HG03039 (cell line): ENCODE data around the gene ASS1.
"Not testable (repeated sequence)": the region's sequence is repeated elsewhere in the genome, so short reads cannot be mapped to it uniquely, and the experiment has no call there.

Experiments used
- ATAC-seq: cut with Tn5 transposase; IDR thresholded peaks from one replicate; pipeline ENCODE4 v1.9.1; 2021; ENCODE audit warnings: mild to moderate bottlenecking, moderate library complexity; ENCODE audit not compliant: unreplicated experiment

The ASS1 gene

DNA sequence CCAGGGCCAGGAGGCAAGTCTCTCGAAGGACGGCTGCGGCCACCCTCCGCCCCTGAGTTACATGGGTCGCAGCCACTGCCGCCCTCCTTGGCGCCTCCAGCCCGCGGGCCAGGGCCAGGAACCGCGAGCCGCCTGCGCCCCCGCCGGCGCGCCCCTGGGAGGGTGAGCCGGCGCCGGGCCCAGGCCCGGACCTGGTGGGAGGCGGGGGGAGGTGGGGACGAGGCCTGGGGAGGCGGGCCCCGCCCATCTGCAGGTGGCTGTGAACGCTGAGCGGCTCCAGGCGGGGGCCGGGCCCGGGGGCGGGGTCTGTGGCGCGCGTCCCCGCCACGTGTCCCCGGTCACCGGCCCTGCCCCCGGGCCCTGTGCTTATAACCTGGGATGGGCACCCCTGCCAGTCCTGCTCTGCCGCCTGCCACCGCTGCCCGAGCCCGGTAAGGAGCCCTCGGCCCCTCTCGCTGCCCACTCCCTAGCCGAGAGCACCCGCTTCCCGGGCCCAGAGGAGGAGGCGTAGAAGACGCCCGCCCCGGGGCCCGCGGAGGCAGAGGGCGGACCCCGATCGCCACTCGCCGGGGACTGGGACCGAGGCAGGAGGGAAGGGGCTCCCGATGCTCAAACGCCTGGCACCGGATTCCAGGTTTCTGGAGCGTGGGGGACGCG lies at the start of gene ASS1:
ASS1 (plus strand) TSS at position 397 of the 657 bp plus-strand sequence. CDS start 7,268 bp downstream, outside the sequence.
- no peak for ATAC-seq

DNA sequence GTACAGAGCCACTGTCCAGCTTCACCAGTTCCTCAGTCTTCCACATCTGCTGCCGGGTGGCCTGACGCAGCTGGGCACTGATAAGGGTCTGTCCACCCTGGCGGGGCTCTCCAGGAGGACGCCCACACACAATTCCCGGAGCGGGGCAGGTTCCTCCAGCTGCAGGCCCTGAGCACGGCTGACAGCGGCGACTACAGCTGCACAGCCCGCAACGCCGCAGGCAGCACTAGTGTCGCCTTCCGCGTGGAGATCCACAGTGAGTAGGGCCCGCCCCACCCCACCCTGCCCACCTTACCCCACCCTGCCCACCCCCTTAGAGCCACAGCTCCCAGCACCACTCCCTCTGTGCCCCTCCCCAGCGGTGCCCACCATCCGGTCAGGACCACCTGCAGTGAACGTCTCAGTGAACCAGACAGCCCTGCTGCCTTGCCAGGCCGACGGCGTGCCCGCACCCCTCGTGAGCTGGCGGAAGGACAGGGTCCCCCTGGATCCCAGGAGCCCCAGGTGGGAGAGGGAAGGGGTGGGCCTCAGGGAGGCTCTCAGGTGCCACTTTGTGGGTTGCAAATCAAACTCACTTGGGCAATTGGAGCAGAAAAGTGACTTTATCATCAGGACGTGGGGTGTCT lies 48.8 kb upstream of the ASS1 start:
- ATAC-seq = no peak

DNA sequence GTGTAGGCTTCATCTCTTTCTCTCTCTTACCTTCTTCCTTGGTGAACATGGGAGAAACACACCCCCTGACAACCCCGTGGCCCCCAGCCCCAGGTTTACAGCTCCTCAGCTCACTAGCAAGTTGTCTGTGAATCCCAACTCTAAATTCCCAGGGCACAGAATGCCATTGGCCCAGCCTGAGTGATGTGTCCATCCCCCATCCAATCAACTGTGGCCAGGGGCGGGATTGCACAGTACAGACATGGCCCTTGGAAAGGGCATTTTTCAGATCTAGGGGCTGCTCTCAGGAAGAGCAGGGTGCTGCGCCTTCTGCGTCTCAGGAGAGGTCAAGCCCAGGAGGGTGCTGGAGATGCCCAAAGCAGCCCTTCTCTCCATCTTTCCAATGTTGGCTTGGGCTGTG lies 48.2 kb upstream of the ASS1 start:
- ATAC-seq = no peak

DNA sequence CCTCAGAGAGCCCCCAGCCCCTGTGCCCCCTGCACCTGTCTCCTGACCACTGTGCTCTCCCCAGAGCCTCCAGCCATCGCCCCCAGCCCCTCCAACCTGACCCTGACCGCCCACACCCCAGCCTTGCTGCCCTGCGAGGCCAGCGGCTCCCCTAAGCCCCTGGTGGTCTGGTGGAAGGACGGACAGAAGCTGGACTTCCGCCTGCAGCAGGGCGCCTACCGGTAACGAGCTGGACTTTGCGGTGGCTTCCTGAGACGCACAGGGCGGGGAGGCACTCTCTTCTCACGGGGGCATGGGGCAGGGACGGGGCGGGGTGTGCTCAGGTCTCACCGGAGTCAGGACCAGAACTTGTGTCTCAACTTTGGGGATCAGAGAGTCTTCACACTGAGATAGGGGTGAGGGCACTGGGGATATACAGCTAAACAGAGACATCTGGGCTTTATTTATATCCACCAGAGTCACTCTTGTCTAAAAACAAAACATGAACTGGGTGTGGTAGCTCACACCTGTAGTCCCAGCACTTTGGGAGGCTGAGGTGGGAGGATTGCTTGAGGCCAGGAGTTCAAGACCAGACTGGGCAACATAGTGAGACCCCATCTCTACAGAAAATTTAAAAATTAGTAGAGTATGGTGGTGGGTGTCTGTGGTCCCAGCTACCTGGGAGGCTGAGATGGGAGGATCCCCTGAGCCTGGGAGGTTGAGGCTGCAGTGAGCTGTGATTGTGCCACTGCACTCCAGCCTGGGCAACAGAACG lies 46.1 kb upstream of the ASS1 start:
- no peak for ATAC-seq

DNA sequence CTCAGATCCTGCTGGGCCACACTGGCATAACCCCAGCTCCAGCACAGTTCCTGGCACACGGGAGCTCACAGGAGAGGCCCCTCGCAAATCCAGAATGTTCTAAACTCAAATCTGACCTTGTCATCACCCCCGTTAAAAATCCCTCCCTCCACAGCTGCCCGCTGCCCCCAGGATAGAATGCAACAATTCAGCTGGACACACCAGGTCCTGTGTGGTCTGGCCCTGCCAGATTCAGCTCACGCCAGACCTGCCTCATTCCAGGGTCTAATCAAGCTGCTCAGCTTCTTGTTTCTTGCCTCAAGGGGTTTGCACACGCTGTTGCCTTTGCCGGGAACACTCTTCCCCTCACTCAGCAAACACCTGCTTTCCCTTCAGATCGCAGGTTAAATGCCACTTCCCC lies 45.0 kb upstream of the ASS1 start:
- ATAC-seq = no peak

DNA sequence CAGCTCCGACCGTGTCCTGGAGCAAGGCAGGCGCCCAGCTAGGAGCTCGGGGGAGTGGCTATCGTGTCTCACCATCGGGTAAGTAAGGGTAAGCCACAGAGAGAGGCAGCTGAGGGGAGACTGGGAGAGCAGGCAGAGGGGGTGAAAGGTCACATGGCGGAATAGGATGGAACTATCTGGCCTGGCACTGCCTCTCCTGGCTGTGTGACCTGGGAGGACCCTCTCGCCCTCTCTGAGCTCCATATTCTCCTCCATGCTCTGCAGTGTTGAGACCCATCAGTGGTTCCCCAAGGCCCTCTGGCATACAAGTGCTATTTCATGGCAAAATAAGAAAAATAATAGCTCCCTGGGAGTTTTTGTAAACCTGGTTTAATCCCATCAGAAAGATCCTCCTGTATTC lies 43.9 kb upstream of the ASS1 start:
- ATAC-seq = no peak

DNA sequence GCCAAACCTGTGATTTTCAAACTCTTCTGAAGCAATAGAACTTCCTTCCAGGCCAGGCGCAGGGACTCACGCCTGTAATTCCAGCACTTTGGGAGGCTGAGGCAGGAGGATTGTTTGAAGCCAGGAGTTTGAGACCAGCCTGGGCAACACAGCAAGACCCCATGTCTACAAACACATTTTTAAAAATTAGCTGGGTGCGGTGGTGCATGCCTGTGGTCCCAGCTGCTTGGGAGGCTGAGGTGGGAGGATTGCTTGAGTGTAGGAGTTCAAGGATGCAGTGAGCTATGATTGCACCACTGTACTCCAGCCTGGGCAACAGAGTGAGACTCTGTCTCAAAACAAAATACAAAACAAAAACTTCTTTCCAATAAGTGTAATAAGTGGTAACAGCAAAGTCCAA lies 43.0 kb upstream of the ASS1 start:
- ATAC-seq = not testable (repeated sequence)

DNA sequence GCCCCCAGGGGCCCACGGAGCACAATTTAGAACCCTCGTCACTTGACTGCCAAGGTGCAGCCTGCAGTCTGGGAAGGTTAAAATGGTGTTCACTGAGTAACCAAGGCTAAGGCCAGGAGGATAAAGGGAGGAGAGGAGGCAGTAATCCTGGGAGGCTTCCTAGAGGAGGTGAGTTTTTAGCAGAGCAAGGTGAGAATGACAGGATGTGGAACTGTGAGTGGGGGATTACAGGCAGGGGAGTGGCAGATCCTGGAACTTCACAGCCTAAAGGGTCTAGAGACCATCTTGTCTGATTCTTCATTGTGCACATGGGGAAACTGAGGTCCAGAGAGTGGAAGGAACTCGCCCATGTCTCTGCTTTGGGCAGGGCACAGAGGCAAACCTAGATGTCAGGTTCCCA lies 42.5 kb upstream of the ASS1 start:
- ATAC-seq = no peak

DNA sequence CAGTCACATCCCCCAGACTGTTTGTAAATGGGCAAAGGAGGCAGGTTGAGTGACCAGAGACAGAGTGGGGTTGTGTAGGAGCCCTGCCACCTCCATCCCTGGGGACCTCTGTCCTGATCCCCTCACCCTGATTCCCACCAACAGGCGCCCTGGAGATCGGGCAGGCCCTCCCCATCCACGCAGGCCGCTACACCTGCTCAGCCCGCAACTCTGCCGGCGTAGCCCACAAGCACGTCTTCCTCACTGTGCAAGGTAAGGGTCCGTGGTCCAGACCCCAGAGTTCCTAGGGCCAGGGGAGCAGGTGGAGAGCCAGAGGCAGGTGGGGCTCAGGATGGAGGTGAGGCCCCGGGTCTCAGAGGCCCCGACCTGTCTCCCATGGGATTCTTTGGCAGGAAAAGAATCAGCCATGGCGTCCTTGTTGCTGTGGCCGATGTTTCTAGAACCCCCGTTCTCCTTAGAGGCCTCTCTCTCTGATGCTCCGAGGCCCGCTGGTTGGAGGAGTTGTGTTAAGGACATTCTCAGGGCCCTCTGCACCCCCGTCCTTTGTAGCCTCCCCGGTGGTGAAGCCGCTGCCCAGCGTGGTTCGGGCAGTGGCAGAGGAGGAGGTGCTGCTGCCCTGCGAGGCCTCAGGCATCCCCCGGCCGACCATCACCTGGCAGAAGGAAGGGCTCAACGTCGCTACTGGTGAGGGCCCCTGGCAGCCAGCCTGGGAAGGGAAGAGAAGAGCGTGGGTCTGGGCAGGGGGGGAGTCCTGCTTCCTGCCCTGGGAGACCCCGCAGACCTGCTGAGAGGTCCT lies 41.9 kb upstream of the ASS1 start:
- no peak for ATAC-seq

DNA sequence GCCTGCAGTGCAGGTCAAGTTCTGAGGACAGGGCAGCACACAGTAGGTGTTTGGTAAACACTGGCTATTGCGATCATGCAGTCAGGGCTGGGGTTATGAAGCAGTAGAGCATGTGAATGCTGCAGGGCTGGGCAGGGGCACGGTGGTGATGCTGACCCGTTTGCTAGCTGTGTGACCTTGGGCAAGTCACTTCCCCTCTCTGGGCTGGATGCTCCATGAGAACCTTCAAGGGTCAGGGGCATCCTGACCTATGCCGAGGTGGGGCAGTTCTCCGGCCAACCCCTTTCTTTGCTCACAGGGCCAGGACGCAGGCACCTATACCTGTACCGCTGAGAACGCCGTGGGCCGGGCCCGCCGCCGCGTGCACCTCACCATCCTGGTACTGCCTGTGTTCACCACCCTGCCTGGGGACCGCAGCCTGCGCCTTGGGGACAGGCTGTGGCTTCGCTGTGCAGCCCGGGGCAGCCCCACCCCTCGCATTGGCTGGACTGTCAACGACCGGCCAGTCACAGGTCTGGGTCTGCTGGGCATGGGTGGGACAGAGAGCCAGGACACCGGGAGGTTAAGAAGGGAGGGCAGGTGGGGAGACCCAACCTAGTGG lies 39.0 kb upstream of the ASS1 start:
- no peak for ATAC-seq

DNA sequence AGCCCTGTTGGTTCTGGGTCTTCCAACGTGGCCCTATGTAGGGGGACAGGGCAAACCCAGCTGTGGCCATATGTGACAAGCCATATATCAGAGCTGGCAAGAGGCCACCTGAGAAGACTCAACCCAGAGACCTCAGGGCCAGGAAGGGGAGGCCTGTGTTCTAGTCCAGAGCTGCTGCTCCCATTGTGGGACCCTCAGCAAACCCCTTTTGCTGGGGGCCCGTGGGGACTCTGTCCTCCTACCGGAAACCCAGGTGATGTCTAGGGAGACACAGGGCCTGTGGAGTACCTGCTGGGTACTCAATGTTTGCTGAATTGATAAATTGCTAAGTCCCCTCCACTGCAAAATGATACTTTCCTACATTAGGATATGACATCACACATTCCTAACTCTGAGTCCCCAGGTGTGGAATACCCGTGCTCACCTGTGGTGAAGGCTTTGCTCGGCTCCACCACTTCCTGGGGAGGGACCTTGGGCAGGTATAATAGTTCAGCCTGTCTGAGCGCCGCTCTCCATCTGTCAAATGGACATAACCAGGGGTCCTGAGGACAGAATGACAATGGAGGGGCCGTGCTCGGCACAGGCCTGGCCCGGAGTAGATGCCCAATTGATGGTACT lies 38.4 kb upstream of the ASS1 start:
- ATAC-seq = no peak

DNA sequence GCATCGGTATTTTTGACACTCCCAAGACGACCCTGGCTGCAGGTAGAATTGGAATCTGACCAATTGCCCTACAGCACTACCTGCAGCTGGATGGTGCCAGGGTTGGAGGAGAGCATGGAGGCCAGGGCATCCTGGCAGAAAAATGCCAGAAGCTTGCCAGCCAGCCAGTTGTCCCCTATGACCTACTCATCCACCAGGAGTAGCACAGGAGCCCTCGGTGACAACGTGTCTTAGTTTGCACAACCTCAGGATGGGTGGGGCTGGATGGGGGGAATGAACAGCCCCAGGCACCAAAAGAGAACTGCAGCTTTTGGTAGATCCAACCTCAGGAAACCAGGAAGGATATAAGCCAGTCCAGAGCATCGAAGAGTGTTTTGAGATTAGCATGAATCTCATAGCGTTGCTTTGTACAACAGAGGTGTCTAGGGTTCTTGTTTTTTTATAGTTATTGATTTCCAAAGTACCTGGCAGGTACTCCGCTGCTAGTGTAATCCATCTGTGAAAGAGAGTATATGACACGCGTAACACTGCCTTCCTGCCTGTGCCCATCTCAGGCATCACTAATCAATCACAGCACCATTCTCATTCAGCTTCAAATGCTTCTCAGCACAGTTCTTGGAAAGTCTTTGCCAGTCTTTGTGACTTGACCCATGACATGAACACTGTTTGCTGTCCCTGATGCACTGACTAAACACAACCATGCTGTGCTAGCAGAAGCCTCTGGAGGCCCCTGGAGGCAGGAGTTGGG lies 36.7 kb upstream of the ASS1 start:
- no peak for ATAC-seq

DNA sequence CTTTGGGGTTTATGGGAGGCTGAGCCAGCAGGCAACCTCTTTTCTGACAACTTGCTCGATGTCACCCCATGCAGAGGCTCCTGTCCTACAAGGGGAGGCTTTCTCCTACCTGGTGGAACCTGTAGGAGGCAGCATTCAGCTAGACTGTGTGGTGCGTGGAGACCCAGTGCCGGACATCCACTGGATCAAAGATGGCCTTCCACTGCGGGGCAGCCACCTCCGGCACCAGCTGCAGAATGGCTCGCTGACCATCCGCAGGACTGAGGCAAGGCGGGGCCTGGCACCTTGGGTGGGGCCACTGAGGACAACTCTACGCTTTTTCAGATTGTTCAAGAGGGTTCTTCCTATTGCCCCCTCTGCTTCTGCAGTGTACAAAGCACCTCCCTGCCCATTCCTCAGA lies 36.1 kb upstream of the ASS1 start:
- ATAC-seq = no peak

DNA sequence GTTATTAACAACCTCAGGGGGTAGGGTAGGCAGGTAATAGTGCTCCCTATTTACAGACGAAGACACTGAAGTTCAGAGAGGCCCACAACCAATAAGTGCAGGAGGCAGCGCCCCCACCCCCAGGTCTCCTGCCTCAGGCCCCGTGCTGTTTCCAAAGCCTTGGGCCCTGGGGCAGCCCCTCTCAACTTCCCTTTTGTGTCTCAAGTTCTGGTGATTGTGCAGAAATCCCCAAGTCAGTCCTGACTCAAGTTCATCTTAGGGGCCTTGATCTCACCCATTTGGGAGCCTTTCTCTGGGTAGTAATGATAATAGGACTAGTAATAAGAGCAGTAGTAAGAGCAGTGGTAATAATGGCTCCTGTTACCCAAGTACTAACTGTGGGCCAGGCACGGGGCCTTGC lies 35.5 kb upstream of the ASS1 start:
- ATAC-seq = no peak

DNA sequence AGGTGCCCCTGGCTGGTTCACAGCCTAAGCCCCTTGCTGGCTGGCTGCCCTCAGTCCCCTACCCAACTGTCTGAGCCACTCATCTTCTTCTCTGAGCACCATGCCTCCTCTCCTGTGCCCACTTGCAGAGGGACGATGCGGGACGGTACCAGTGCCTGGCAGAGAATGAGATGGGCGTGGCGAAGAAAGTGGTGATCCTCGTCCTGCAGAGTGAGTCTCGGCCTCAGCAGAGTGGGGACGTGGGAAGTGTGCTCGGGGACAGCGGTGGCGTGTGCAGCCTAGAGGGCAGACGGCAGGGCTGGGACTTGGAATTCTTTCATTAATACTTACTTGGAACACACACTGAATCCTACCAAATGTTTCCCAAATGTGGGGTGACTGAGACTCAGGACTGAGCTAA lies 34.3 kb upstream of the ASS1 start:
- ATAC-seq = no peak

DNA sequence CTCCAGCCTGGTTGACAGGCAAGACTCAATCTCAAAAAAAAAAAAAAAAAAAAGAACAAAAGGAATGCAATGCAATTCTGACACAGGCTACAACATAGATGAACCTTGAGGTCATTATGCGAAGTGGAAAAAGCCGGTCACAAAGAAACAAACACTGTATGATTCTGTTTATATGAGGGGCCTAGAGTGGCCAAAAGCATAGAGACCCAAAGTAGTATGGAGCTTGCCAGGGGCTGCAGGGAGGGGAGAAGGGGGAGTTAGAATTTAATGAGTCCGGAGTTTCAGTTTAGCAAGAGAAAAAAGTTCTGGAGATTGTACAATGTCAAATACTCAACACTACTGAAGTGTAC lies 33.2 kb upstream of the ASS1 start:
- ATAC-seq = no peak

DNA sequence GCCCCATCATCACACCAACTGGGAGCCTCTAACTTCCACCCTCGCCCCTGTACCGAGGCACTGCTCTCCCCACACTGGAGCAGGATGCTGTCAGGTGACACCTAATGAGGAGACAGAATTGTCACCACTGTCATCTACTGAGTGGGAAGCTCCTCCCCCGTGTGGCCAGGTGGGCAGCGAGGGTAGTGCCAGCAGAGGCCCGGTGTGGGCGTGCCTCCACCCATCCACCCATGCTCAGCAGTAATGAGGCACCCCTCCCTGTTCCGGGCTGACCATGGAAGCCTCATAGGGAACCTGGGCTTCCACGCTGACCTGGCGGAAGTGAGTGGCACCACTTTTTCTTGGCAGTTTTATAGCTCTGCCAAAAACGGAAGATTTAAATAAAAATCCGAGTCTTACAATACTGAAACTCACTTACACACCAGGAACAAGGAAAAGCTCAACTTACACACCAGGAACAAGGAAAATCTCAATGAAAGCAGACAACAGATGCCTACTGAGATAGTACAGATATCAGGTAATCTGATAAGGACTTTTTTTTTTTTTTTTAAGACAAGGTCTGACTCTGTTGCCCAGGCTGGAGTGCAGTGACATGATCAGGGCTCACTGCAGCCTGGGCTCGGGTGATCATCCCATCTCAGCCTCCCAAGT lies 30.6 kb upstream of the ASS1 start:
- ATAC-seq = no peak

DNA sequence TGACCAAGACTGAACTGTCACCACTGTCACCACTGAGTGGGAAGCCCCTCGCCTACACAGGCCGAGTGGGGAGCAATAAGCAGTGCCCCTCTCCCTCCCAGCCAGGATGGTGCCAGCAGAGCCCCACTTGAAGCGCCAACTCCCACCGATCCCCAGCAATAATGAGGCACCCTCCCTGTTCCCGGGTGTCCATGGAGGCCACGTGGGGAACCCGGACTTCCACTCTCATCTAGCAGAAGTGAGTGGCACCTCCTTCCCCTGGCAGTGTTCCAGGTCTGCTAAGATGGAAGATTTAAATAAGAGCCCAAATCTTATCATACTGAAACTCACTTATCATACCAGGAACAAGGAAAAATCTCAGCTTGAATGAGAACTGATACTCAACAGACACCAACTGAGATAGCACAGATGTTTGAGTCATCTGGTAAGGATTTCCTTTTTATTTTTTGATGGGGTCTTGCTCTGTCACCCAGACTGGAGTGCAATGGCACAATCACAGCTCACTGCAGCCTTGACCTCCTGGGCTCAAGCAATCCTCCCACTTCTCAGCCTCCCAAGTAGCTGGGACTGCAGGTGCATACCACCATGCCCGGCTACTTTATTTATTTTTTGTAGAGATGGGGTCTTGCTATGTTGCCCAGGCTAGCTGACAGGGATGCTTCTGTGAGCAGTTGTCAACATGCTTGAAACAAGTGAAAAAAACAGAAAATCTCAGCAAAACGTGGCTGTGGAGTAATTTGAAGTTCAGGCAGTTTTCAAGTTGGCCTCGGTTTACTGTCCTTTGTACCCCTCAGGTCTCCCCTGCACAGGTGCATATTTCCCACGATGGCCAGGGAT lies 29.6 kb upstream of the ASS1 start:
- ATAC-seq = no peak

DNA sequence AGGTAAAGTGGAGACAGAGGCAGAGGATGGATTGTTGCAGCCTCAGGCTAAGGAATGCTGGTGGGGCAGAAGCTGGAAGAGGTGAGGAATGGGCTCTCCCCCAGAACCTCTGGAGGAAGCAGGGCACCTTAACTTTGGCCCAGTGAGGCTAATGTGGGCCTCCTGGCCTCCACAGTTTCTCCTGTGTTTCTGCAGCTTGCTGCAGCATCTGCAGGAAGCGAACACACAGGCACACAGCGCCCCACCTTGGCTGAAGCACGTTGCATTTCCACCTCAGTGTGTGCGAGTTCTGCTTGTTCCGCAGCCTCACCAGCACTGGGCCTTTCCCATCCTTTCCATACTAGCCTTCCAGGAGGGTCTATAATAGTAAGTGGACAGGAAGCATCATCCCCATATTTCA lies 27.2 kb upstream of the ASS1 start:
- ATAC-seq = no peak
